NCI-H1930 (cell line): Measurements from ENCODE around the gene ACTL8.

Experiments
- DNase-seq, 2 experiments: peaks; one replicate each; lab custom pipeline; 2025; lab: John Stamatoyannopoulos, UW

ACTL8 gene

DNA sequence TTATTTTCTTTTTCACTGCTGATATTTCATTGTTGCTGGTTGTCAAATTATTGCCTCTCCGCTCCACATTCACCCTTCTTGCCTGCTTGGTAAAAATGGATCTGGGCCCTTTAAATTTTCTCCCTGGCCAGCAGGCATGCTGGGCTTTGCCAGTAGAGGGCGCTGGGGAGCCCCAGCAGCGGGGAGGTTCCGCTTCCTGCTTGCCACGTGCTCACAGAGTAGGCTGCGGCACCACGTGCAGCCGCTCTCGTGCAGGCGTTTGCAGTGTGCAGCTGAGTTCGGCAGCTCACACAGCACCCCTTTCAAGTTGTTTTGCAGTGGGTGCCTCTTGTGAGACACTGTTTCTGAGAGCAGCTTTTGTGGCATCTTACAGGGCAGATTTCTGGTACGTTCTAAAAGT, at the start of gene ACTL8:
ACTL8 (plus strand) TSS at position 214 of the 400 bp plus-strand sequence. CDS start 67,676 bp downstream, outside the sequence.
- DNase-seq: no peak

GRCh38 chr1:17706445-17706844, 48.7 kb upstream of the ACTL8 start:
- no peak for DNase-seq

DNA sequence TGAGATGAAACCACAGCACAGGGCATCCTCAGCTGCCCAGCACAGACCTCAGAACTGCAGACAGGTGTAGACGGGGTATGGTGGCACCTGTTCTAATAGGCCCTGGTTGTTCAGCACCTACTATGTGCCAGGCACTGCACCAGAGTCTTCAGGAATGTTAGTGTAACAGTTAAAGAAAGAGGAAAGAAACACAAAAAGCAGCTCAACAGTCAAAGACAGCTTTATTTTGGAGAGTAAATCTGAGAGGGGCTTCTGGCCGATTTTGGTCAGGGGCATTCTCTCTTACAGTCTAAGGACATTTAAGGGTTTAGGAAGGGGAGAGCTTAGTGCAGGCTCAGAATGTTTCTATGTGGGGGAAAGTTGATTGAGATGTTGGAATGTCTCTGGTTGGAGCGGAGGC, 45.2 kb upstream of the ACTL8 start:
- DNase-seq: no peak

GRCh38 chr1:17710889-17711576, 44.1 kb upstream of the ACTL8 start:
- DNase-seq: no peak

DNA sequence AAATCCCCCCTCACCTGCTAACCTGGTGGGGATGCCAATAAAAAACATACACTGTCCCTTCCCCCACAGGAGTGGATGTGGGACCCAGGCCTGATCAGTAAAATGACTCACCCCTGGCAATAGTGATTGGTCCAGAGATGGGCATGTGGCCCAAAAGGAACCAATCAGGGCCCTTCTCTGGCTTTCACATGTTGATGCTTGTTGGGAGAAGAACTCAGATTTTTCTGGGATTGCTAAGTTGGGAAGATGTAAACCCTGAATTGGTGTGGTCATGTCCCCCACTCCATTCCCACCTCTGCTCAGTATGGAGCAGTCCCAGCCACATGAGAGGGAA, 43.6 kb upstream of the ACTL8 start:
- DNase-seq: no peak

DNA sequence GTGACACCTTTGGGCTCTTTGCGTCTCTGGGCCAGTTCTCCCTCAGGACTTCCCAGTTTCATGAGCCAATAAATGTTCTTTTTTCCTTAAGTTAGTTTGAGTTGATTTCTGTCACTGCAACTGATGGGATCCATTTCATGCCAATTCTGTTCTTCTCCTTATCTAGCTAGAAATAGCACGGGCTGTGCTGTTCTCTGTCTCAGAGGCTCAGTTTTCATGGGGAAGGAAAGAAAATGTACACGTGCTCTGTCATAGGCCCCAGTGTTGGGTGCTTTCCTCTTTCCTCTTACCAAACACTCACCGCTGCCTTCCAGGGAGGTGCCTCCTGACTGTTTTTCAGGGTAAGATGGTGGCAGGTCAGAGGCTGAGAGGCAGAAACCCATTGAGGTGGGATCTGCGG, 43.2 kb upstream of the ACTL8 start:
- DNase-seq: no peak

DNA sequence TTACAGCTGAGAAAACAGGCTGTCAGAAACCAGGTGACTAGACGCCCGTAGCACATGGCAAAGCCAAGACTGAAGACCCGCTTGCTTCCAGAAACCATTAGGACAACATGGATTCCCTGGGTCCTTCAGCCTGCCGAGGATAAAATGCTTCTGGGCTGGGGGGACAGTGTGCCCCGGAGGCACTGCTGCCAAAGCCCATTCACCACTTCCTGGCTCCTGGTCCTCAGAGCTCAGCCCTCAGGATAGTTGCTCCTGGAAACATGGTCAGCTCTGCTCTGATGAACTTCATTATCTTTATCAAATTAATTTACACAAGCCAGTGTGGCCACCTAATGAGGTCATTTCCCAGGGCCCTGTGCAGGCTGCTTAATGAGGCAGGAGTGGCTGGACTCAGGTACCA, 41.1 kb upstream of the ACTL8 start:
- DNase-seq: no peak

GRCh38 chr1:17717594-17718535, 37.3 kb upstream of the ACTL8 start:
- no peak for DNase-seq

- DNase-seq: no peak
Observed at GRCh38 chr1:17719874-17720273, 35.3 kb upstream of the ACTL8 start.

DNA sequence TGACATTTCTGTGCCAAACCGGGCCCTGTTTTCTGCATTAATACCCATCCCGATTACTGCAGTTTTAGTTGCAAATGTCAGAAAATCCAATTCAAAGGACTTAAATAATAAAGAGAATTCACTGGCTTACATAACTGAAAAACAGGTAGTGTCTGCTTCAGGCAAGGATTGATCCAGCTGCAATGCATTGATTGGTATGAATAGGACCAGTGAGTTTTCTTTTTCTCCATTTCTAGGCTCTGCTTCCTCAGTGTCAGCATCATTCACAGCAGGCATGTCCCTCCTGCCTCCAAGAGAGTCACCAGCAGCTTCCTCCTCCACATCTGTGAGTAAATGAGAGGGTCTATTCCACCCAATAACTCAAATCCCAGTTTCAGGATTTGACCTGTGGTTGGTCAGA, 33.7 kb upstream of the ACTL8 start:
- DNase-seq: no peak

- DNase-seq: no peak
Observed at GRCh38 chr1:17723684-17724083, 31.4 kb upstream of the ACTL8 start.

DNA sequence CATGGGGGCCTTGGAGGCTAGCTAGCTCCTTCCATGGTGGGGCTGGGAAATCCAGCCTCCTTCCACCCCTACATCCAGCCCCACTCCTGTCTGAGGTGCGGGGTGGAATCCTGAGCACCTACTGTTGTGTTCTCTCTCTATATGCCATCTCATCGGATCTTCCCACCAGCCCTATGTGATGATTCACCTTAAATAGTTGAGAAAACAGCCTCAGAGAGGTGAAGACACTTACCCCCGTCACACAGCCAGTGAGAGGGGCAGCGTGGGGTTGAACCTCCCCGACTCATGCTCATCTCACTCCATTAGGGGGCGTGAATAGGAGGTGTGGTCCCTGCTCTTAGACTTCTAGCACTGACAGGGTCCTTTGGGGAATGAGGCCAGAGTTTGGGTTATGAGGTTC, 31.0 kb upstream of the ACTL8 start:
- DNase-seq: no peak

GRCh38 chr1:17725084-17725719, 29.9 kb upstream of the ACTL8 start:
- DNase-seq: no peak

DNA sequence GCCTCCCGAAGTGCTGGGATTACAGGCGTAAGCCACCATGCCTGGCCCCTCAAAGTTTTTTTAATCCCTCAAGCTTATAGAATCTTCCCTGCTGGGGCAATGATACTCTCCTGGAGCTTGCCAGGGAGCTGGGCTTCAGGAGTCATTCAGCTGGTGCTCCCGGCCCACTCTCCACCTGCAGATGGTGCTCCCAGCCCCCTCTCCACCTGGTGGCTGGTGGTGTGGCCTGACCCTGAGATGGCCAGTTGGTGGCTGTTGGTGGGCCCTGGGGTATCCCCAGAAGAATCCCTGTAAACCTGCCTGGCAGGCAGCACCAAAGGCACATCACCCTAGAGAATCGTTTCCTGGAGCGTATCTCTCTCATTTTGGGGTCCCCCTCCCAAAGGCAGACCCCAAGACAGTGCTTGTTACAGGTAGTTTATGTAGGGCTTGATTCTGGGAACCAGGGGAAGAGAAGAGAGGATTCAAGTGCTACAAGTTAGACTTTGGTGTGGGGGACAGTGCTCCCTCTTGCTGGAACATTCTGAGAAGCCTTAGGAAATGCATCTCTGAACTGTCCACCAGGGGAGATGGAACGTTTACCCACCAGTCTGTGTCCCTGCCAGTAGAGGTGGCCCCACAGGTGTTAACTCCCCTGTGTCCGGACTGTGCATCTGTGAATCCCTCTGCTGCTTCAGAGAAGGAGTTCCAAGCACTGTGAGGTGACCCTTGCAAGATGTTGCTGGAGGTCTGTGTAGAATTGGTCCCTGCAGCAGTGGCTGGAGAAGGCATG, 29.1 kb upstream of the ACTL8 start:
- DNase-seq: no peak

DNA sequence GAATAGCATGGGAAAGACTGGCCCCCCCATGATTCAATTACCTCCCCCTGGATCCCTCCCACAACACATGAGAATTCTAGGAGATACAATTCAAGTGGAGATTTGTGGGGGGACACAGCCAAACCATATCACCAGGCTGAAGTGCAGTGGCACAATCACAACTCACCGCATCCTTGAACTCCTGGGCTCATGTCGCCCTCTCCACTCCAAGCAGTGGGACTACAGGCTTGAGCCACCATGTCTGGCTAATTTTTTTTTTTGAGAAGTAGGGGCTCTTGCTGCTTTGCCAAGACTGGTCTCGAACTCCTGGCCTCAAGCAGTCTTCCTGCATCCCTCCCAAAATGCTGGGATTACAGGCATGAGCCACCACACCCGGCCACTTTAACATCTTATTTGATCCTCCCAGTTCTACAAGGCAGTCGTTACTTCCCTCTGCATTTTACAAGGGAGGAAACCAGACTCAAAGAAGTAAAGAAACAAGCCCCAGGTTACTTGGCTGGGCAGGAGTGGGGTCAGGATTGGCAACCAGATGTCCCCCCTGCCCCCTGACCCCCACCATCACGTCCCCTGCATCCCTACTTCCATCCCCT, 26.9 kb upstream of the ACTL8 start:
- no peak for DNase-seq

DNA sequence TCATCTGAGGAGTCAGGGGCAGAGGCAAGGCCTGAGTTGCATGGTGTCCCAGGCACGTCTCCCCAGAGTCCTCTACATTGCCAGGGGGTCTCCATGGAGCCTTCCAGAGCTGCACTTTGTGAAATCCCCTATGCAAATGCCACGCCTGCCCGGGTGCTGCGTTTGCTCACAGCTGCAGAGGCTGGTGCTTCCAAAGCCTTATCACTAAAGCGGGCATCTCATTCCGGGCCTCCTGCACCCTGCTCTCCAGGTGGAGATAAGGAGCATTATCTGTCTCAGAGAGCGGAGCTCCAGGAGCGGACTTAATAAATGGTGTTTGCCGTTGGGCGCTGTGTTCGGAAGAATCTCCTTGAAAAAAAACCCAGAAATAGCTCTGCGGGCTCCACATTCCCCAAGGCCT, 25.9 kb upstream of the ACTL8 start:
- no peak for DNase-seq

GRCh38 chr1:17729909-17730308, 25.2 kb upstream of the ACTL8 start:
- DNase-seq: no peak

DNA sequence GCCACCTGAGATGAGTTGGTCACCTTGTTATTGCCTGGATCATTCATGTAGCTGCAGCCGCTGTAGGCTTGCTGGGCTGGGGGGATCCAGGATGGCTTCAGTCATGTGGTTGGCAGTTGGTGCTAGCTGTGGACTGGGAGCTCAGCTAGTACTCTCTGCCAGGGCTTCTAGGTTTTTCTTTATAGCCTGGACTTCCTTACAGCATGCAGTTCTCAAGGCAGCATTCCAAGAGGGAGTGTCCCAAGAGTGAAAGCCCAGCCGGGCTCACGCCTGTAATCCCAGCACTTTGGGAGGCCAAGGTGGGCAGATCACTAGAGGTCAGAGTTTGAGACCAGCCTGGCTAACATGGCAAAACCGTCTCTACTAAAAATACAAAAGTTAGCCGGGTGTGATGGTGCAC, 23.7 kb upstream of the ACTL8 start:
- DNase-seq: no peak

DNA sequence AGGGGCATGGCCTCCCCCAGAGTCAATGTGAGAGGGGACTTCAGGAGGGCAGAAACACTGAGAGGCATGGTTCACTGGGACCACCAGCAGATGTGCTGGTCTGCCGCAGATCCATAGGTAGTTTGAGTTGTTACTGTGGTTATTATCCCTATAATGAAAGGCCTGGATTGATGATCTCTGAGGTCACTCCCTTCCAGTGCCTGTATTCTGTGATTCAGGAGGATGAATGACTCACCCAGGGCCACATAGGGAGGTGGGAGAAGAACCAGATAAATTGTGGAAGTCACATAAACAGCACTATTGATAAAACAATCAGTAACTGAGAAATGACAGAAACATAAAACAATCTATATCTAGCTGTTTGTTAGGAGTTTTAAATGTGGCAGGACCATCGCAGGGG, 22.7 kb upstream of the ACTL8 start:
- DNase-seq: no peak

- DNase-seq: no peak
Observed at GRCh38 chr1:17733661-17734060, 21.5 kb upstream of the ACTL8 start.

- DNase-seq: no peak
Observed at GRCh38 chr1:17734609-17735008, 20.5 kb upstream of the ACTL8 start.

- no peak for DNase-seq
Observed at GRCh38 chr1:17735348-17735747, 19.8 kb upstream of the ACTL8 start.
